ENCODE results near the gene CLDN9.

The CLDN9 gene

DNA sequence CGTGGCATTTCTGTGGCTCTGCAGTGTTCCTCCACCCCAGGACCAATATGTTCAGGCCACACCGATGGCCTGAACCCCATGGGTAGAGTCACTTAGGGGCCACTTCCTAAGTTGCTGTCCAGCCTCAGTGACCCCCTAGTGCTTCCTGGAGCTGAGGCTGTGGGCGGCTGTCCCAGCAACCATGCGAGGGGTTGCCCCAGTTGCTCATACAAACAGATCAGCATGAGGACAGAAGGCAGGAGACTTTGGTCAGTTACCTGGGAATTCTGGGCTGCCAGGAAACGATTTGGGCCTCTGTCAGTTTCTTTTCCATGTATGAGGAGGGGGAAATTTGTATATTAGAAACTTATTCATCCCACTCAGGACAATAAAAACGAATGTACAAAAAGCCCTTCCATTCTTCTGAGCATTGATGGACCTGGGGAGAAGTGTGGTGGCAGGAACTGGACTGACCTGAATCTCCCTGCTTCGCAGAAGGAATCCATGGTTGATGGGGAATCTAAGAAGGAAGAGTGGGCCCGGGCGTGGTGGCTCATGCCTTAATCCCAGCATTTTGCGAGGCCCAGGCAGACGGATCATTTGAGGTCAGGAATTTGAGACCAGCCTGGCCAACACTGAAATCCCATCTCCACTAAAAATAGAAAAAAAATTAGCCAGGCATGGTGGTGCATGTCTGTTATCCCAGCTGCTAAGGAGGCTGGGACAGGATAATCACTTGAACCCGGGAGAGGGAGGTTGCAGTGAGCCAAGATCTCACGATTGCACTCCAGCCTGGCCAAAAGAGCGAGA is 47.8 kb downstream of the CLDN9 start:
- no peak overlapping the region for H3K4me3 ChIP-seq (ENCODE audit: control insufficient read depth, low read depth, low read length)
- TF ChIP-seq, protein P1, sequence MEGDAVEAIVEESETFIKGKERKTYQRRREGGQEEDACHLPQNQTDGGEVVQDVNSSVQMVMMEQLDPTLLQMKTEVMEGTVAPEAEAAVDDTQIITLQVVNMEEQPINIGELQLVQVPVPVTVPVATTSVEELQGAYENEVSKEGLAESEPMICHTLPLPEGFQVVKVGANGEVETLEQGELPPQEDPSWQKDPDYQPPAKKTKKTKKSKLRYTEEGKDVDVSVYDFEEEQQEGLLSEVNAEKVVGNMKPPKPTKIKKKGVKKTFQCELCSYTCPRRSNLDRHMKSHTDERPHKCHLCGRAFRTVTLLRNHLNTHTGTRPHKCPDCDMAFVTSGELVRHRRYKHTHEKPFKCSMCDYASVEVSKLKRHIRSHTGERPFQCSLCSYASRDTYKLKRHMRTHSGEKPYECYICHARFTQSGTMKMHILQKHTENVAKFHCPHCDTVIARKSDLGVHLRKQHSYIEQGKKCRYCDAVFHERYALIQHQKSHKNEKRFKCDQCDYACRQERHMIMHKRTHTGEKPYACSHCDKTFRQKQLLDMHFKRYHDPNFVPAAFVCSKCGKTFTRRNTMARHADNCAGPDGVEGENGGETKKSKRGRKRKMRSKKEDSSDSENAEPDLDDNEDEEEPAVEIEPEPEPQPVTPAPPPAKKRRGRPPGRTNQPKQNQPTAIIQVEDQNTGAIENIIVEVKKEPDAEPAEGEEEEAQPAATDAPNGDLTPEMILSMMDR (IDR thresholded peaks at IDR 0.05; ENCODE audit: control insufficient read depth, insufficient read depth, low read depth, low read length, missing control alignments) = no peak
- no peak for DNase-seq (ENCODE audit: low read depth)

GRCh38 chr16:3062553-3062952 is 49.8 kb downstream of the CLDN9 start:
- H3K4me3 ChIP-seq (ENCODE audit: control insufficient read depth, low read depth, low read length) = no peak overlapping the region
- TF ChIP-seq, protein P1 (IDR thresholded peaks at IDR 0.05; ENCODE audit: control insufficient read depth, insufficient read depth, low read depth, low read length, missing control alignments) = no peak
- no peak for DNase-seq (ENCODE audit: low read depth)

GRCh38 chr16:3063625-3064386 is 51.1 kb downstream of the CLDN9 start:
- TF ChIP-seq, protein P1 (IDR thresholded peaks at IDR 0.05; ENCODE audit: control insufficient read depth, insufficient read depth, low read depth, low read length, missing control alignments) = no peak
- no peak overlapping the region for H3K4me3 ChIP-seq (ENCODE audit: control insufficient read depth, low read depth, low read length)
- DNase-seq (ENCODE audit: low read depth) = no peak

All from AG09309 (cell line).